ENCODE measurements around the gene FKBP1A.

Gene FKBP1A

DNA sequence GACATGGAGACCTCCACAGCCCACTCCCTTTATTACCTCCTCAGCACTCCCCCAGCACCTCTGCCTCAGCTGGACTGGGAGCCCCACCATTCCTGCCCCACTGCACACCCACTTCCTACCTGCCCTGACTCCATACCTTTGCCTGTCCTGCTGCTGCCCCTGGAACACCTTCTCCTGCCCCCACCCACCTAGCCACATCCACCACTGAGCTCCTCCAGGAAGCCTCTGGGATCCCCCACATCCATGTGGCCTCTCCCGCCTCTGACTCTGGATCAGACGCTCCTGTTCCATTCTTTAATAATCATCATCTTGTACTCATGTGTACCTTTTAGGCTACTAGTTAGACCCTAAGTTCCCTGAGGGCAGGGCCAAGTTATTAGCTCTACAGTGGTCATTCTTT is 61.8 kb downstream of the FKBP1A start:
- DNase-seq: no peak

DNA sequence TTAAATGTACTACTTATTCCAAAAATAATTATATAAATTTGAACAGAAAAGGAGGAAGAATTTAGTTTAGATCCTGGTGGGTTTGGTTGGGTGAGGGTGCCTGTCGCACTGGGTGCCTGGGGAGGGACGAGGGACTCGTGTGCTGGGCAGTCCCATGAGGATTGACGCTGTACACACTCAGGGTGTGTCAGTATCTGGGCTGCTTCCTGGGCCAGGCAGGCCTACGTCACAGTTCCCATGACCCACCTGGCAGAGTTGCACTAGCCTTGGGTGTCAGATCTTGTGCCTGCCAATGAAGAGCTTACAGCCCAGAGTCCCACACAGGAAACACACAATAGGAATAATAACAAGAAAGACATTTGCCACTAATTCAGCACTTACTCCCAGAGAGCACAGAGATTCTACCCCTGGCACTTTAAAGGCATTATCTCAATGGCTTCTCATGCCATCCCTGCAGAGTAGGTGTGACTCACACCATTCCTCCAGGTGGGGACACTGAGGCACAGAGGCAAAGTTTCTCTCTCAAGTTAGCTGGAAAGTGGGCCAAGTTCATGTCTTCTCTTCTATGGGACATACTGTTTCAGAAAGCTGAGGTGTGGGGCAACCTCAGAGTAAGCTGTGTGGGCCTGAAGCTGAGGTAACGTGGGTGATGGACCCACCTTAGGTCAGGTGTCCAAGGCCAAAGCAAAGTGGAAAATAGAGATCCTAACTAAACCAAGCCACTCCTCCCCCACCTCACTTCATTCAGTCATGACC is 62.6 kb downstream of the FKBP1A start:
- no peak for DNase-seq

DNA sequence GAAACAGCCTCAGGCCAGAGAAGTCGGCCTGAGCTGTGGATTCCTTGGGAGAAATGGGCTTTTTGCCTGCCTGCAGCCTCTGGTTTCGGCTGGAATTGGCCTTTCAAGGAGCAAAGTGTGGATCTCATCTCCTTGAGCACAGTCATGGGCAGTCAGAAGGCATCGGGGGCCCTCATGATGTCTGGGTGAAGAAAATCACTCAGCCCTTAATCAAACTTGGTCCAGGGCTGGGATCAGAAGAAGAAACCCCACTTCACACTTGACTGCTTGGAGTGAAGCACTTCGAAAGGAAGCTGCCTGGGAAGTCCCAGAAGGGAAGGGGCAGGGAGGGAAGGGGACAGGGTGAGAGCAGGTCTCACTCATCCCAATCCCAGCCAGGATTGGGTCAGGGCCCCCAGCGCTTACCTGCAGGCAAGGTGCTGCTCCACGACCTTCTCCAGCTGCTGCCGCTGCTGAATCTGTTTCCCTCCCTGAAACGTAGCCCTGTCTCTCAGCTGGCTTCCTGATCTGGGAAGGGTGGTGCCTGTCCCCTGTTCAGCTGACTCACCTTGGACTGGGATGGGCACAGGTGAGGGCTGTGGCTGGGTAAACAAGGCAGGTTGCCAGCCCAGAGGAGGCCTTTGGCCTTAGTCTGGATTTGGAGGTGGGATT is 64.0 kb downstream of the FKBP1A start, which contains the start of gene SDCBP2:
Gene SDCBP2, minus strand, starts transcription at position 460 of the 651 bp plus-strand sequence. CDS start 8,723 bp downstream, outside the sequence.
- no peak for DNase-seq

GRCh38 chr20:1327827-1328679 is 64.8 kb downstream of the FKBP1A start:
- no peak for DNase-seq

GRCh38 chr20:1327241-1327653 is 65.6 kb downstream of the FKBP1A start:
- DNase-seq: no peak

GRCh38 chr20:1326031-1326930 is 66.6 kb downstream of the FKBP1A start:
- no peak for DNase-seq

- peak; percentile 97 to 98 for DNase-seq
Observed at GRCh38 chr20:1325173-1326030, 67.5 kb downstream of the FKBP1A start.

DNA sequence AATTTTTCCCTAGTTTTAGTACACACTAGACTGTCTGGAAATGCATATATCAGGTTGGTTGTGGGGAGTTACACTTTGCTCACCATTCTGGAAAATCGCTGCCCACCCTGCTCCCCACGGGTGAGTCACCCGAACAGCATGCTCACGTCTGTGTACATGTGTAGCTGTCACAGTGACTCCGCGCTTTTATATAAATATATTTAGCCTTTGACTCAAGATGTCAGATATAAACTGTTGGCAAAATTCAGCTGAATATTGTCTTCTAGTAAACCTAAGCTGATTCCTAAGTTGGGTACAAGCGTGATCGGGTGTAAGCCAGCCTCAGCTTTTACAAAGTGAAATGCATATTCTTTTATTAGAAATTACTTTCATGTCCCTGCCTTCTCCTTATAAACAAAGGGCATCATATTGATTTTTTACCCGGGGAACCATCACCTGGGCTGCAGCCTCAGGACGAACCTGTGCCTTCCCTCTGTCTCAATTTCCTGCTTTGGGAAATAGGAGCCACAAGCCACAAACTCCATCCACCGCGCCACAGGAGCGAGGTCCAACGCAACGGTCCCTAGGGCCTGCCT is 68.2 kb downstream of the FKBP1A start:
- DNase-seq: no peak

- DNase-seq: no peak
Observed at GRCh38 chr20:1323830-1324597, 68.8 kb downstream of the FKBP1A start.

DNA sequence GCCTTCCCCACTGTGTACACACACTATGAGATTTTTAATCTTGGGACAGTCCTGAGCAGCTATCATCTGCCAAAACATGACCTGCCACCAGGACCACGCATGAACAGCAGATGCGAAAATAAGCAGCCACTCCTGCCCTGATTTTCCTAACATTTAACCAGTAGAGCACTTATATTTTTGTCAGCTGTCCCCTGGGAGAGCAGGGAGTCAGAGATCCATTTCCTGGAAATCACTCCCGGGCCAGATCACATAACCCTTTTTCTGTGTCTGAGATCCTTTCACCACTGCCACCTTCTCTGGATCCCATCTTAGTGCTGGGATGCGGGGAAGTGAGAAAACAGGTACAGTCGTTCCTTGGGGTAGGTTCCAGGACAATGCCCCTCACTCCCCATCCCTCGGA is 69.6 kb downstream of the FKBP1A start:
- DNase-seq: no peak

- no peak for DNase-seq
Observed at GRCh38 chr20:1322511-1323245, 70.2 kb downstream of the FKBP1A start.

DNA sequence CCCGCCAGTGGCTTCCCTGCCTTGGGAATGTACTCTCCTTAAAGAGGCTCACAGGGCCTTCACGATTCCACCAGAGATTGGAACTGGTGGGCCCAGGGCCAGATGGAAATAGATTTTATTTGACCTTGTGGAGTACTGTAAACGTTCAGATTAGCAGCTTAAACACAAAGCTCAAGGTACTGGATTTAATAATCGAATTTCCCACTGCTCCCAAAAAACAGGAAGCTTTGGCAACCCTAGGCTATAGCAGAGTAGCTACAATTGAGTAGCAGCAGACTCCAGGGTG is 71.3 kb downstream of the FKBP1A start:
- no peak for DNase-seq

DNA sequence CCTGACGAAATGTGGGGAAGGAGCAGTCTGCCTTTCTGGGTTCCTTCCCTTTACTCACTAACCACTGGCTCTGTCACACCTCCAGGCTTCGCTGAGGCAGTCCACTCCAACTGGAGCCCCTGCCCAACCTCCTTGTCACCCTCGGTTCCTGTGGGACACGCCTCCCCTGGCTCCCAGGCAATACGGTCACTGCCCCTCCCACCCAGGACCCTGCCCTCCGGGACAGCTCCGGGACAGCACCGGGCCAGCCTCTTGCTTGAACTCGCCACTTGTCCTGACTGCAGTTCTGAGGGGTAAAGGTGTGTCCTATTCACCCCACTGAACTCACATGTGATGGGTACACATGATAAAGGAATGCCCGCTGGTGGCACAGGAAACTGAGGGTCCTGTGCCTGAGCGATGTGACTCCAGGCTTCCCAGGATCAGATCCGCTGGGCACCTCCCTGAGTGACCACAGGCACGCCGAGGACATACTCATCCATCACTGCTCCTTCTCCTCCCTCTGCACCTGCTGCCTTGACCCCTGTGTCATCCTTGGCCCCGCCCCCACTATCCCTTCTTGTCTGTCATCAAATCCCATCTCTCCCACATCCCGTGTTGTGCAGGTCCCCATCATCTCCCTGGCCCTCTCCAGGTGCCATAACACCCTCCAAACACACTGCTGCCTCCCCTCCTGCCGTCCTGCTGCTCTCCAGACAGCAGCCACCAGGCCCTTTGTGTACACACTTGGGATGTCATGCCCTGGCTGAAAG is 71.8 kb downstream of the FKBP1A start:
- no peak for DNase-seq

GRCh38 chr20:1320016-1320415 is 72.8 kb downstream of the FKBP1A start:
- no peak for DNase-seq

GRCh38 chr20:1319462-1319861 is 73.4 kb downstream of the FKBP1A start:
- DNase-seq: no peak

DNA sequence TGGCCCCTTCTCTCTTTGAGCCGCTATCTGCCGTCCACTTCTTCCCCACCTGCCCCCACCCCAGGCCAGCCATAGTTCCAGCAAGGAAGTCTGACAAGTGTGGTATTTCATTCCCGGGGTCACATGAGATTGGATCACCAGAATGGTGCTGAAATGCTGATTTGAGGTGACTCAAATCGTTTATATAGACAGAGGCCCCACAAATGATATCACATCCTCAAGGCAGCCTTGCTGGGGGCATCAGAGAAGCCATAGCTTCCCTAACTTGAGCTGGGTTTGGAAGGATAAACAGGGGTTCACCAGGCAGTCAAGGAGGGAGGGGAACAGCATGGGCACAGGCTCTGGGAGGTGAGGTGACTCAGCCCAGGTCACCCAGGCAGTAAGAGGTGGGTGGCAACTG is 73.8 kb downstream of the FKBP1A start:
- DNase-seq: no peak

All from NCI-H524 (cell line).